Activated CD4-positive, alpha-beta T cell treated with anti-CD3 and anti-CD28 coated beads, Interleukin-2, amount 50 U/mL, for 24 hours (primary cell): ENCODE data around the gene PURB.
"Not testable (repeated sequence)": the region's sequence is repeated elsewhere in the genome, so short reads cannot be mapped to it uniquely, and the experiment has no call there.

Source experiments
- DNase-seq, 2 donors: peaks; one replicate each; pipeline ENCODE4 v3.0.0-alpha.2; 2020; ENCODE audit warnings: low read depth in 1 of 2, low spot score in 1 of 2

Gene PURB

GRCh38 chr7:44893710-44894234 lies 8.4 kb upstream of the PURB start:
- DNase-seq: no peak

- no peak for DNase-seq
Measured at GRCh38 chr7:44891791-44892190, 6.5 kb upstream of the PURB start.

- DNase-seq: peak in 1 of 2 donors; percentile 13
Measured at GRCh38 chr7:44891372-44891771, 6.0 kb upstream of the PURB start.

GRCh38 chr7:44889086-44889781 lies 3.9 kb upstream of the PURB start:
- DNase-seq: no peak

GRCh38 chr7:44887293-44887692 lies 2.0 kb upstream of the PURB start:
- no peak for DNase-seq

- DNase-seq: peak in 1 of 2 donors; percentile 10
Measured at GRCh38 chr7:44884621-44885393, 523 bp downstream of the PURB start.

GRCh38 chr7:44883961-44884620 lies 1.2 kb downstream of the PURB start:
- no peak for DNase-seq

- DNase-seq: no peak
Measured at GRCh38 chr7:44882899-44883298, 2.4 kb downstream of the PURB start.

- DNase-seq: no peak
Measured at GRCh38 chr7:44881610-44882009, 3.7 kb downstream of the PURB start.

- no peak for DNase-seq
Measured at GRCh38 chr7:44881066-44881600, 4.2 kb downstream of the PURB start.

- no peak for DNase-seq
Measured at GRCh38 chr7:44880317-44881018, 4.9 kb downstream of the PURB start.

GRCh38 chr7:44876393-44876792 lies 8.9 kb downstream of the PURB start:
- DNase-seq: no peak

- no peak for DNase-seq
Measured at GRCh38 chr7:44875241-44875640, 10.1 kb downstream of the PURB start.

GRCh38 chr7:44872787-44873186 lies 12.5 kb downstream of the PURB start:
- no peak for DNase-seq

- not testable (repeated sequence) for DNase-seq
Measured at GRCh38 chr7:44871918-44872317, 13.4 kb downstream of the PURB start.

- DNase-seq: not testable (repeated sequence)
Measured at GRCh38 chr7:44870780-44871179, 14.6 kb downstream of the PURB start.

GRCh38 chr7:44870336-44870735 lies 15.0 kb downstream of the PURB start:
- not testable (repeated sequence) for DNase-seq

GRCh38 chr7:44867073-44867995 lies 18.0 kb downstream of the PURB start:
- DNase-seq: peak in 1 of 2 donors; percentile 25

- DNase-seq: not testable (repeated sequence)
Measured at GRCh38 chr7:44861949-44862348, 23.4 kb downstream of the PURB start.

GRCh38 chr7:44858161-44858560 lies 27.2 kb downstream of the PURB start:
- no peak for DNase-seq
